CD4-positive, alpha-beta T cell treated with Interleukin-17A for 4 hours (primary cell): ENCODE results near the gene RAD21L1.
A peak's percentile ranks its signal among the peaks of the same experiment; 100 is the strongest.

Experiments used
- DNase-seq: peaks from one replicate; pipeline ENCODE4 v3.0.0-alpha.2; 2020; ENCODE audit warnings: mixed read lengths

Gene RAD21L1

DNA sequence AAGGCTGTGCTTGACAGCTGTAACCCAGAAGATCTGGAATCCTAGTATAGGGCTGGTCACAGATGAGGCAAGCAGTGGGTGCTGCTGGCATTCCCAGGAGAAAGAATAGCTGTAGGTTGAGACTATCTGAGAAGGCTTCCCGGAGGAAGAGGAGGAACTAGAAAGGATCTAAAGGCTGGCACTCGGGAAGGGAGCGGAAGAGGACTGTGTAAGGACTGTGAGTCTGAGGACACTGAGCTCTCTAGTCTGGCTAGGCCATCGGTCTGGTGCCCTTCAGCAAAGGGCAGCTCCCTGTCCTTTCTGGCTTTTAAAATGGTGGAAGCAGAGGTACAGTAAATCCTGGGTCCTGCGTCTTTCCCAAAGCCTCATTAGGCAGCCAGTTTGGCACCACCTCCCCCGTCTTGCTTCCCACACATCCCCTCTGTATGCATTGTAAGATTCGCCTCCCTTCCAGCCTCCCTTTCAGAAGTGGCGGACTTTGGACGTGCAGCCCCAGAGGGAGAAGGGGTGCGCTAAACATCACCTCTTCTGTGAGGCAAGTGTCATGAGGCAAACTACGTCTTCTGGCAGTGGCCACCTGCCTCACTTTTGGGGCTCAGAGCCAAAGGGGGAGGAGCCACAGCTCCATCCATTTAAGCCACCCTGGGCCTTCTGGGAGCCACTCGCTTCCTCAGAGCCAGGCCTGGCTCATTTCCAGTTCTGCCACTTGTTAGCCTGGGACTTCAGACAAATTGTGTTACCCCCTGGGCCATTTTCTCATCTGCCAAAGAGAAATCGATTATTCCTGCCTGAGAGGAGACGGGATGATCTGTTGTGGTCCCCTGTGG, 48.9 kb downstream of the RAD21L1 start:
- DNase-seq = no peak

DNA sequence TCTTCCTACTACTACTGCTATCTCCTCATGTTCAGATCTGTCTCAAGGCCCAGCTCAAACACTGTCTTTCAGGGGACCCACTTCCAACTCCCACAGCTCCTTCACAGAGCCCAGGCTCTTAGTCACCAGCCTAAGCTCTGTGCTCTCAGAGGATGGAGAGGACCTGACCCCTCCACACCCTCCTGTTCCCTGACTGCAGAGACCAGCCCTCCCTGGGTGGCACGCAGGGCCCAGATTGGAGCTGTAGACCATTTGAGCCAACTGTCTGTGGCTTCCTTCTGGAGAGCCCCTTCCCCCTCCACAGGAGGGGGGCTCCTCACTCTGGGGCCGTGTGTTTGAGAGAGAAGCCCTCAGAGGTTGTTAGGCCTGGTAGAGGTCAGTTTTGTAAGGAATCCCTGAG, 50.1 kb downstream of the RAD21L1 start:
- no peak for DNase-seq

- no peak for DNase-seq
Observed at GRCh38 chr20:1277529-1278322, 51.9 kb downstream of the RAD21L1 start.

DNA sequence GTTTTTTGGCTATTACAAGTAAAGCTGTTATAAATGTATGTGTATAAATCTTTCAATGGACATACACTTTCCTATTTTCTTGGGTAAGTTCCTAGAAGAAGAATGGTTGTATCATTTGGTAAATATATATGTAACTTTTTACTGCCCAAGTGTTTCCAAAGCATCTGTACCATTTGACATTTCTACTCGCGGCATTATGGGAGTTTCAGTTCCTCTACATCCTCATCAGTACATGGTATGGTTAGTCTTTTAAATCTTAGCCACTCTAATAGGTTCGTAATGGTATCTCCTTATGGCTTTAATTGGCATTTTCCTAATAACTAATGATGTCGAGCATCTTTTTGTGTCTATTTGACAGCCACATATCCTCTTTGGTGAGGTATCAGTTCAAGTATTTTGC, 53.1 kb downstream of the RAD21L1 start:
- no peak for DNase-seq

DNA sequence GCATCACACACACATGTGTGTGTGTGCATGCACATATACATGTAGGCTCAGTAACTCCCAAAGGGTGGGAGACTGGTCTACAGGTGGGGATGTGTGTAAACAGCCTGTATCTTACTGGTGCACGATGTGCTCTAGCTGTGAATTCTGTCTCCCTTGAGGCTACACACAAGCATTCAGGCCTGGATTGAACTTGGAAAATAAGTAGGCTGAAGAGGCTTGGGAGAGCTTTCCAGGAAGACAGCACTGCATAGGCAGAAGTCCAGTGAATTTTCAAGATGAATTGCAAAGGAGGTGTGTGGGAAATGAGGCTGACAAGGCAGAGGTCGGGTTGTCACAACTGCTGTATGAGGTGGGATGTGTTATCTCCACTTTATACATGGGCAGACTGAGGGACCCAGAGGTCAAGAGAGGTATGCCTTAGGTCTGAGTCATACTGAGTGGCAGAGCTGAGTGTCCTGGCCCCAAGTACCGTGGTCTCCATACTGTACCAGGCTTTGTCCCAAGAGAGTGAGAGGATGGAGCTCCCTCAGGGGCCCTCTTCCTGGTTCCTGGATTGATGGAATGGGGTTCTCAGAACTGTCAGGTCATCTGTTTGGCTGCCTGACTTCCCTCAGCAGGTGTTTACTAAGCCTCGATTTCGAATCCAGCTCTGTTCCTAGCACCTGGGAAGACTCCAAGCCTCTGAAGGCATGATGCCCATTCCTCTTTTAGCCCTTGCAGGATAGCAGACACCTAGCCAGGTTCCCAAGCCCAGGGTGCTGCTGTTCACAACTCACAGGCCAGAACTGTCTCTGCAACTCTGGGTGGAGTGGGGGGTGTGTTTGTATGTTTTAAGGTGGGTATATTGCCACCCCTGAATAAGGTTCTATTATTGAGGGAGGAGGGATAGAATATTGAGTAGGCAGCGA, 54.6 kb downstream of the RAD21L1 start:
- DNase-seq = no peak

DNA sequence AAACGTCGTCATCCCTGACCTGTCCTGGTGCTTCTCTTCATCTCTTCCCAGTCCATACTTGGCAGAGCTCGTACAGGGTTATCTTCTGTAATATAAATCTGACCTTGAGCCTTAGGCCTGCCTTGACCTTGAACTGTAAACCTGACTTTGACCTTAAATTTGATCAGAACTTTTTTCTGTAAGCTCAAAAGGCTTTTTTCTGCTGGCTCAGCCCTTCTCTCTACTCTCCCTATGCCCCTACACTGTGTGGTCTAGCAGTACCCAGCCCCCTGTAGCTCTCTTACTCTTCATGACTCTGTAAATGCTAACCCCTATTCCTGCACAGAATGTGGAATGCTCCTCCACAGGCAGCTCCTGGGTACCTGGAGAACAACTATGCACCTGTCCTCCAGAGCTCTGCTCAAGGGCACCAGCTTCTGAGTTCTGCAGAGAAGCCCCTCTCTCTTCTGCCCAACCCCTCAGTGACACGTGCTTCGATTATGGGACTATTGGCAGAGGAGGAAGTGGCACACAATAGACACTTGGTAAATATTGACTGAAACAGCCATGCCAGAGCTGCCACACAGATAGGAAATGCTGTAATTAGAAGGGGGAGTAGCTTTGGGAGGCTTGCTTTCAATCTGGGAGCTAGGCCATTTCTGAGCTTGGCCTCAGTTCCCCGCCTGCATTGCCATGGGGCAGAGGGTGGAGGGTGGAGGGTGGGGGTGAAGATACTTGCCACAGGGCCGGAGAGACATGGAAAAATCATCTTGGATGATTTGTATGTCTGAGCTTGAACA, 55.6 kb downstream of the RAD21L1 start:
- no peak for DNase-seq

DNA sequence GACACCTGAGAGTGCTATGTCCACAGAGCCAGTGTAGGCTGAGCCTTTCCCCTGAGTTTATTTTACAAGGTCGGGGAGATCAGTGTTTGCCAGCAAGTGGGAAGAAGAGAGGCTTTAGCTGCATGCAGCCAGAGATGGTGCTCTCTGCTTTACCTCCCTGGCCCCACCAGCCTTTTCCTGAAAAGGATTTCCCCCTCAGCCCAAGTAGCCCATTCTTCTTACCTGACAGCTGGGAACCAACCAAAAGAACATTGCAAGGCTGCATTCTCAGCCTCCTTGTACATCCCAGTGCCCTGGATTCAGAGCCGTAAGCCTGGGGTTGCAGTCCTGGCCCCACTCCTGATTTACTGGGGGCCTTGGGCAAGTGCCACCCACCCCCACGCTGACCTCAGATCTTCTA, 57.1 kb downstream of the RAD21L1 start:
- DNase-seq = no peak

DNA sequence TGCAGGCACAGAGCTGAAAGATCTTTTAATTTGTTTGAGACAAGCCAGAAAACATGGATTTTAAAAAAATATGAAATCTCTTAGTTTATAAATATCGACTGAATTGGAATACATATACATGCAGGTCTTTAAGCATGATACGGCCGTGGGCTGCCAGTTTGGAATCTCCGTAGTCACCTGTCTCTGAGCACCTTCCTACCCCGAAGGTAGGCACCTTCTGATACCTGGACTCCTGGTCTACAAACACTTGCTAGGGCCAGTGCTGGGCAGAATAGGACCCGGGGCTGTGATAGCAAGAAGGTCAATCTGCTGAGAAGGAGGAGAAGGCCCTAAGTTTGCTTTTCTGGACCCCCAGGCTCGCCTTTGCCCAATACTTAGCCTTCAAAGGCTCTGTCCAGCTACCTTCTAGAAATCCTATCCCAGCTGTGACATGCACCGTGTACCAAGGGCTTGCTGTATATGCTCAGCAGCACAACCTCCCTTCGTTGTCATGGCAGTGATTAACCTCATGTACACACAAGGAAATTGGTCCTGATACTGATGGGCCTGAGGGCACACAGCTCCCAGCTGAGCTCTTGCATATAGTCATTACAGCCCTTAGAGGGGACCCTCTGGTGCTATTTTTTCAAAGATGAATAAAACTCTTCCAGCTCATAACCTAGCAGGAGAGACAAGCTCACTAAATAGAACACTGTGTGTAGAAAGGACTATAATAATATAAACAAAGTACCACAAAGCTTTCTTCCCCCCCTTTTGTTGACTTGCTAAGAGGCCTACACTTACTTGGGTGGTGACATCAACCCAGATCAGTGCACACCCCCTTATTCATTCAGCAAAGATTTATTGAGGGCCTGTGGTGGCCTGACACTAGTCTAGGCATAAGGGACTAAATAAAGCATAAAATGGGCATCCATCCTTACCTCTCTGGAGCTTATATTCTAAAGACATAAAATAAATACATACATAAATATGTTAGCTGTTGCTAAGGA, 58.0 kb downstream of the RAD21L1 start:
- DNase-seq = no peak

DNA sequence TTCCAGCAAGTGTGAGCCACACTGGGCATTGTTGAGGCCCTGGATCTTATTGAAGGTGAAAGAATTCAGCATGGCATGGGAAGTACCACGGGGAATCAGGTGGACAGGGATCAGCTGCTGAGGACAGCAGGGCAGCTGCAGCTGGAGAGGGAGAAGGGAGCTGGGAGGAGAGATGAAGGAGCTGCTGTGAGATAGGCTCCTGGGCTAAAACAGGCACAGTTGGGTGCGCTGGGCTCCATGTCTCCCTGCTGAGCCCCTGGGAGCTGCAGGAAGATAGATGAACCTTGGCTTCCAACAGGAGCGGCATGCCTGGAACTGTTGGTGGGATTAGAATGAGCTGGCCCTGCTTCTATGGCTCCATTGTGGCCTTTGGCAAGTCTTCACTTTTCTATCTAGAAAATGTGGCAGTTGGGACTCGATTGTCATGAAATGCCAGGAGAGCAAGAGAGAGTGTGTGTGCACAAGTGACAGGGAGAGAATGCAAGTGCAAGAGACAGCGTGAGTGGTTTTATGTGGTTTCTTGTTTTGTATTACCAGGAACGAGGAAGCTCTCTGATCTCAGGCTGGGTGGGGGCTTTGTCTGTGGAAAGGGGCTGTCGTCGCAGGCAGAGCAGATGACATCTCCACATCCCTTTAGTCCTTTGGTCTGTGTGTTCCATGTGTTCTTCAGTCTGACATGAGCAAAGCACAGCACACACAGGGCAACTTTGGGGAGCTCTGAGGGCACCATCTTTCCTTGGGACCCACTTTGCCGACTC, 60.6 kb downstream of the RAD21L1 start:
- DNase-seq = peak; percentile 79

DNA sequence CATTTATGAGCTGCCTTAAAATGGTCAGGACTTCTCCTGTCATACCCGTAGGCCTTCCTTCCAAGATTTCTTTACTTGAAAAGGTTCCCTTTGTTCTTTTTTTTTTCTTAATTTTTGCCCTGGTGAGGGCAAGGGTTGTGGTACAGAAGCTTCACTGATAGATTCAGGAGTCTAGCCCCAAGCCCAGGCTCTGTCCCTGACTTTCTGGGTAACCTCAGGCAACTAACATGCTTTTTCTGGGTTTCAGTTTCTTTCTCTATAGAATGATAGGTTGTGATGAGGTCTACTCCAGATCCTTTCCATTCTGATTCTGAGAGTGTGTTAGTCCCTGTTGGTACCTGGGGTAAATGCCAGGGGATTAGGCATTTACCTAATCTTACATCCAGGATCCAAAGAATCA, 61.5 kb downstream of the RAD21L1 start:
- DNase-seq = no peak

- DNase-seq = no peak
Observed at GRCh38 chr20:1287787-1288569, 62.1 kb downstream of the RAD21L1 start.

GRCh38 chr20:1291191-1291741, 65.4 kb downstream of the RAD21L1 start:
- DNase-seq = no peak

DNA sequence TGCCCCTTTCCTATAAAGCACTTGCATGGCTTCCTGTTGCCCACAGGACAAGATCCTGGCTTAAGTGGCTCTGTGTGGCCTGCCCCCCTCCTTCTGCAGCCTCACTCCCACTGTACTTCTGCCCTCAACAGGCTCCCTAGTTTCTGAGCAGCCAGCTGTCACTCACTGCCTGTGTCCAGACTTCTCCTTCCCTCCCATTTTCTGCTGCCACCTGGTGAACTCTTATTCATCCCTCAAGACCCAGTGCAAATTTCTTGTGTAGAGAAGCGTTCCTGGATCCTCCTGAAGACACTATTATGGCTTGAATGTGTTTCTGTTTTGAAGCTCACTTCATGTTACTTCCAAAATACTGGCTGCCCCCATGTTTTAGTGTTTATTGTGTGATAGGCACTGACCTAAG, 66.8 kb downstream of the RAD21L1 start:
- DNase-seq = no peak

- no peak for DNase-seq
Observed at GRCh38 chr20:1293641-1294379, 68.0 kb downstream of the RAD21L1 start.

GRCh38 chr20:1294497-1294896, 68.7 kb downstream of the RAD21L1 start:
- no peak for DNase-seq

GRCh38 chr20:1295276-1295930, 69.6 kb downstream of the RAD21L1 start:
- no peak for DNase-seq

GRCh38 chr20:1296117-1296610, 70.3 kb downstream of the RAD21L1 start:
- DNase-seq = no peak

- DNase-seq = no peak
Observed at GRCh38 chr20:1296922-1297321, 71.1 kb downstream of the RAD21L1 start.
